Measurements from ENCODE around the gene NDFIP2.

DNA sequence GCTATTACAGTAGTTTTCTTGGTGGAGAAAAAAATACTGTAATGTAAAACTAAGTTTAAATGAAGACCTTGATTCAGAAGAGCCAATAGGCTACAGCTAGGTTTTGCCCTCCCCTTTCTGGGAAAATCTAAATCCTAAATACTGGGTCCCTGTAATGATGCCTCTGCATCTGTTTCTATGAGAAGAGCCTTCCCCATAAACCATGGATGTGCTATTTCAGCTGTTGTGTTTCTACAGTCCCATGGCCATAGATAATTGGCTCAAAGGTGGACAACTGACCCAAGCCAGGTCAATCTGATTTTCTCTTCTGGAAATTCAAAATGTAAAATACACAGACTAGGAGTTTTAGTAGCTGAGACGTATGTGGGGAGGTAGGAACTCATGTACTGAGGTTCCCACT, 101.9 kb downstream of the NDFIP2 start:
- TF ChIP-seq, protein P1, sequence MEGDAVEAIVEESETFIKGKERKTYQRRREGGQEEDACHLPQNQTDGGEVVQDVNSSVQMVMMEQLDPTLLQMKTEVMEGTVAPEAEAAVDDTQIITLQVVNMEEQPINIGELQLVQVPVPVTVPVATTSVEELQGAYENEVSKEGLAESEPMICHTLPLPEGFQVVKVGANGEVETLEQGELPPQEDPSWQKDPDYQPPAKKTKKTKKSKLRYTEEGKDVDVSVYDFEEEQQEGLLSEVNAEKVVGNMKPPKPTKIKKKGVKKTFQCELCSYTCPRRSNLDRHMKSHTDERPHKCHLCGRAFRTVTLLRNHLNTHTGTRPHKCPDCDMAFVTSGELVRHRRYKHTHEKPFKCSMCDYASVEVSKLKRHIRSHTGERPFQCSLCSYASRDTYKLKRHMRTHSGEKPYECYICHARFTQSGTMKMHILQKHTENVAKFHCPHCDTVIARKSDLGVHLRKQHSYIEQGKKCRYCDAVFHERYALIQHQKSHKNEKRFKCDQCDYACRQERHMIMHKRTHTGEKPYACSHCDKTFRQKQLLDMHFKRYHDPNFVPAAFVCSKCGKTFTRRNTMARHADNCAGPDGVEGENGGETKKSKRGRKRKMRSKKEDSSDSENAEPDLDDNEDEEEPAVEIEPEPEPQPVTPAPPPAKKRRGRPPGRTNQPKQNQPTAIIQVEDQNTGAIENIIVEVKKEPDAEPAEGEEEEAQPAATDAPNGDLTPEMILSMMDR (IDR thresholded peaks at IDR 0.05), result no peak
- no peak for TF ChIP-seq POLR2A (IDR thresholded peaks at IDR 0.05)
